Mammary epithelial cell (primary cell): ENCODE data around the gene USPL1.

Experiments
- EZH2 ChIP-seq: IDR thresholded peaks from 2 replicates; pipeline ENCODE4 v1.6.1; 2012; ENCODE audit warnings: low read length, inconsistent platforms, borderline replicate concordance
- TF ChIP-seq, protein P1 (sequence below), 2 donors: IDR thresholded peaks in 1 of 2; conservative IDR thresholded peaks in 1 of 2; 2 replicates each; pipeline ENCODE4 v1.5.1; 2011 to 2012; ENCODE audit warnings: inconsistent platforms in 2 of 2, low read length in 2 of 2, mild to moderate bottlenecking in 2 of 2, control low read depth in 1 of 2, low read depth in 1 of 2; ENCODE audit not compliant: insufficient read depth in 1 of 2; ENCODE audit errors: extremely low read depth in 1 of 2

DNA sequence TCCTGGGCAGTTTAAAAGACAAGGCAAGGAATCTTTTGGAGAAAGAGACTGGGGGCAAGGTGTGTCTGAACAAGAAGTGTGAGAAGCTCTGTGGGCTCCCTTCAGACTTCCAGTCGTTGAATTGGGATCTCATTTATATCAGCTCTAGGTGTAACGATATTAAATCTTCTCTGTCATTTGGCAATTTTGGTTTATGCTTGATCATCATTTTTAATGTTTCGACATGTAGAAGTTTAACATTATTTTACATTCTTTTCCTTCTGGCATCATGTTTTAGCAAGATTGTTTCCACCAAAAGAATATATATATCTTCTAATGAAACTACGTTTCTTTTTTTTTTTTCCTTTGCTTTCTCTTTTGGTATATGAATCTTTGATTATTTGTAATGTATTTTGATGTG lies 49.3 kb downstream of the USPL1 start:
- TF ChIP-seq, protein P1, sequence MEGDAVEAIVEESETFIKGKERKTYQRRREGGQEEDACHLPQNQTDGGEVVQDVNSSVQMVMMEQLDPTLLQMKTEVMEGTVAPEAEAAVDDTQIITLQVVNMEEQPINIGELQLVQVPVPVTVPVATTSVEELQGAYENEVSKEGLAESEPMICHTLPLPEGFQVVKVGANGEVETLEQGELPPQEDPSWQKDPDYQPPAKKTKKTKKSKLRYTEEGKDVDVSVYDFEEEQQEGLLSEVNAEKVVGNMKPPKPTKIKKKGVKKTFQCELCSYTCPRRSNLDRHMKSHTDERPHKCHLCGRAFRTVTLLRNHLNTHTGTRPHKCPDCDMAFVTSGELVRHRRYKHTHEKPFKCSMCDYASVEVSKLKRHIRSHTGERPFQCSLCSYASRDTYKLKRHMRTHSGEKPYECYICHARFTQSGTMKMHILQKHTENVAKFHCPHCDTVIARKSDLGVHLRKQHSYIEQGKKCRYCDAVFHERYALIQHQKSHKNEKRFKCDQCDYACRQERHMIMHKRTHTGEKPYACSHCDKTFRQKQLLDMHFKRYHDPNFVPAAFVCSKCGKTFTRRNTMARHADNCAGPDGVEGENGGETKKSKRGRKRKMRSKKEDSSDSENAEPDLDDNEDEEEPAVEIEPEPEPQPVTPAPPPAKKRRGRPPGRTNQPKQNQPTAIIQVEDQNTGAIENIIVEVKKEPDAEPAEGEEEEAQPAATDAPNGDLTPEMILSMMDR (conservative IDR thresholded peaks at IDR 0.05 in 1 of 2, IDR thresholded peaks at IDR 0.05 in 1 of 2; ENCODE audit: extremely low read depth in 1 of 2, insufficient read depth in 1 of 2, low read depth in 1 of 2, low read length in 2 of 2), result no peak
- TF ChIP-seq EZH2, result no peak
